Thyroid gland (tissue), 4 donors: Measurements from ENCODE around the gene ASXL1. TPM values are rescaled to one million over a fixed set of nuclear protein-coding genes. Genes with fewer than 3 reads are reported as not detected.

Experiments
- DNase-seq, 2 donors: peaks; one replicate each; pipeline ENCODE4 v3.0.0-alpha.2; 2019
- H3K27ac ChIP-seq, 3 donors: fragments of 200-600 bp; sonication (generic); 1 replicate in 2 of 3; 2 replicates in 1 of 3; pipeline ENCODE4 v1.5.1; 2016 to 2019; ENCODE audit warnings: mild to moderate bottlenecking in 1 of 3, moderate library complexity in 1 of 3
- H3K27me3 ChIP-seq: fragments of 200-600 bp; sonication (generic); one replicate; pipeline ENCODE4 v1.5.1; 2019
- H3K36me3 ChIP-seq, 2 donors: fragments of 200-600 bp; sonication (generic); one replicate each; pipeline ENCODE4 v1.5.1; 2016 to 2019
- H3K4me1 ChIP-seq, 2 donors: fragments of 200-600 bp; sonication (generic); one replicate each; pipeline ENCODE4 v1.5.1; 2017 to 2019
- H3K4me3 ChIP-seq, 3 donors: fragments of 200-600 bp; sonication (generic); replicated peaks in 1 of 3; 1 replicate in 2 of 3; 2 replicates in 1 of 3; pipeline ENCODE4 v1.5.1; 2016; ENCODE audit warnings: mild to moderate bottlenecking in 1 of 3
- H3K9me3 ChIP-seq: fragments of 200-600 bp; sonication (generic); one replicate; pipeline ENCODE4 v1.5.1; 2017
- POLR2A ChIP-seq, 2 donors: fragments of 450-650 bp; IDR thresholded peaks; one replicate each; pipeline ENCODE4 v1.6.1; 2017; ENCODE audit warnings: antibody characterized with exemption in 2 of 2, mild to moderate bottlenecking in 2 of 2, moderate library complexity in 1 of 2
- WGBS, 2 donors: methylation state at CpG; one replicate each; pipeline ENCODE4 v1.1.5; 2017; 5-methylcytosine and 5-hydroxymethylcytosine counted together
- intact Hi-C: fragments of 100-400 bp; cut with DNase I; formaldehyde crosslinking; loops from one replicate; pipeline ENCODE4 v1.15.1; 2023
- total RNA-seq, 4 donors: library from RNA; depleted of rRNA; stranded (reverse); fragments of >200 nt; gene quantifications; one replicate each; pipeline ENCODE4 v1.2.3, GENCODE V29; 2016
- TF ChIP-seq, protein P1 (sequence below), 6 experiments: fragments of 200-600 bp in 3 of 6; fragments of 450-650 bp in 3 of 6; sonication (generic) in 3 of 6; IDR thresholded peaks; one replicate each; pipeline ENCODE4 v1.5.1; 2016 to 2019; ENCODE audit warnings: antibody characterized with exemption in 6 of 6, mild to moderate bottlenecking in 2 of 6, inconsistent platforms in 1 of 6, moderate library complexity in 1 of 6

Gene ASXL1
- total RNA-seq, 4 donors from 2014 or later: 62.1 to 155 (median 67.5) TPM

GRCh38 chr20:32325706-32326503 is 32.2 kb upstream of the ASXL1 start:
- H3K27ac ChIP-seq: no peak overlapping the region
- 81 to 86% methylated on average over 6 of the region's 6 CpGs for WGBS, 2 donors
- no peaks in the 10 kb centered on the region for H3K27me3 ChIP-seq
- H3K4me3 ChIP-seq: no peak overlapping the region
- H3K4me1 ChIP-seq: no peaks in the 10 kb centered on the region
- intact Hi-C loops: no loop called here
- H3K9me3 ChIP-seq: no peaks in the 10 kb centered on the region
- TF ChIP-seq POLR2A (IDR thresholded peaks at IDR 0.05): no peak
- TF ChIP-seq, protein P1, sequence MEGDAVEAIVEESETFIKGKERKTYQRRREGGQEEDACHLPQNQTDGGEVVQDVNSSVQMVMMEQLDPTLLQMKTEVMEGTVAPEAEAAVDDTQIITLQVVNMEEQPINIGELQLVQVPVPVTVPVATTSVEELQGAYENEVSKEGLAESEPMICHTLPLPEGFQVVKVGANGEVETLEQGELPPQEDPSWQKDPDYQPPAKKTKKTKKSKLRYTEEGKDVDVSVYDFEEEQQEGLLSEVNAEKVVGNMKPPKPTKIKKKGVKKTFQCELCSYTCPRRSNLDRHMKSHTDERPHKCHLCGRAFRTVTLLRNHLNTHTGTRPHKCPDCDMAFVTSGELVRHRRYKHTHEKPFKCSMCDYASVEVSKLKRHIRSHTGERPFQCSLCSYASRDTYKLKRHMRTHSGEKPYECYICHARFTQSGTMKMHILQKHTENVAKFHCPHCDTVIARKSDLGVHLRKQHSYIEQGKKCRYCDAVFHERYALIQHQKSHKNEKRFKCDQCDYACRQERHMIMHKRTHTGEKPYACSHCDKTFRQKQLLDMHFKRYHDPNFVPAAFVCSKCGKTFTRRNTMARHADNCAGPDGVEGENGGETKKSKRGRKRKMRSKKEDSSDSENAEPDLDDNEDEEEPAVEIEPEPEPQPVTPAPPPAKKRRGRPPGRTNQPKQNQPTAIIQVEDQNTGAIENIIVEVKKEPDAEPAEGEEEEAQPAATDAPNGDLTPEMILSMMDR (IDR thresholded peaks at IDR 0.05): no peak
- H3K36me3 ChIP-seq: peaks cover 6 to 7% of the 10 kb centered on the region in 2 donors
- no peak for DNase-seq

DNA sequence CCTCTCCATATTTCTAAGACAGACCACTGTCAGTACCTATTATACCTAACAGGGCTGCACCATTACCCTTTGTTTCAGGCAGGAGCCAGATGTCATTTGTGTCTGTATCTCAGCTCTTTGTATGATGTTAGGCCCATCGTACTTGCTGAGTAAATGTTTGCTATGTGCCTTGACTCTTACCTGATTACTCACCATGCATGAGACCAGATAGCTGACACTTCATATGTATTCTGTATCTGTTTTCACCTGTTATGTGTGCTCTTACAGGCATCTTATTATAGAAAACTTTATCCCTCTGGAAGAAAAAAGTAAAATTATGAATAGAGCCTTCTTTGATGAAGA is 31.7 kb upstream of the ASXL1 start:
- no peak overlapping the region for H3K27ac ChIP-seq
- TF ChIP-seq POLR2A (IDR thresholded peaks at IDR 0.05): no peak
- TF ChIP-seq, protein P1 (IDR thresholded peaks at IDR 0.05): no peak
- no peak overlapping the region for H3K4me3 ChIP-seq
- H3K9me3 ChIP-seq: no peaks in the 10 kb centered on the region
- no peak for DNase-seq
- no peaks in the 10 kb centered on the region for H3K4me1 ChIP-seq
- no peaks in the 10 kb centered on the region for H3K27me3 ChIP-seq
- H3K36me3 ChIP-seq: peaks cover 6 to 12% of the 10 kb centered on the region in 2 donors
- WGBS, 2 donors: 69 to 77% methylated on average over 1 of the region's 1 CpG
- intact Hi-C loops: no loop called here

DNA sequence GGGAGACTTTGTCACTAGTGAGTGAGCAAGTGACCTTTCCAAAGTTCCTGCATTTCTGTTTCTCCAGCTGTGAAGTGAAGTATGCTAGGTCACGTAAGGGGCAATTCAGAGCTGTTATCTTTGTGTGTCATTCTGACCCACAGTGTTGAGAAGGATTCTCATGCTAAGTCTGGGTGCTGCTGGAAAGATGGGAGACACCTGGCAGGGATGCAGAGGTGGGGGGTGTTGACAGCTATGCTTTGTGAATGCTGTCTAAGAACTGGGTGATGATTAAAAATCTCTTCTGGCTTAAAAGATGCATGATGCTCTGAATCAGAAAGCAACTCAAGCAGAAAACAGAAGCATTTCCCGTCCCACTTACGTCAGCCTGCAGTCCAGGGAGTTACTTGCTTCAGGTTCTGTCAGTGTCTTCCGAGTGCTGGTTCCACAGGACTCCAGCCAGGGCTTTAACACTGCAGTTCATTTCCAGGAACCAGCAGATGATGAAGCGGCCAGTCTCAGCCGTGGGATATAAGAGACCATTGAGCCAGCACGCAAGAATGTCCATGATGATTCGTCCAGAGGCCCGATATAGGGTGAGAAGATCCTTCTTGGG is 30.9 kb upstream of the ASXL1 start:
- H3K27me3 ChIP-seq: no peaks in the 10 kb centered on the region
- H3K36me3 ChIP-seq: peaks cover 6 to 14% of the 10 kb centered on the region in 2 donors
- DNase-seq: no peak
- peaks cover 0 to 3% of the 10 kb centered on the region in 2 donors for H3K4me1 ChIP-seq
- no peak overlapping the region for H3K27ac ChIP-seq
- intact Hi-C loops: no loop called here
- TF ChIP-seq, protein P1 (IDR thresholded peaks at IDR 0.05): no peak
- no peak for TF ChIP-seq POLR2A (IDR thresholded peaks at IDR 0.05)
- WGBS, 2 donors: 91 to 95% methylated on average over 8 to 9 of the region's 9 CpGs
- H3K9me3 ChIP-seq: no peaks in the 10 kb centered on the region
- no peak overlapping the region for H3K4me3 ChIP-seq

- no peaks in the 10 kb centered on the region for H3K9me3 ChIP-seq
- DNase-seq: no peak
- H3K36me3 ChIP-seq: peaks cover 6 to 14% of the 10 kb centered on the region in 2 donors
- H3K4me1 ChIP-seq: peaks cover 0 to 17% of the 10 kb centered on the region in 2 donors
- no peaks in the 10 kb centered on the region for H3K27me3 ChIP-seq
- no peak overlapping the region for H3K27ac ChIP-seq
- TF ChIP-seq POLR2A (IDR thresholded peaks at IDR 0.05): no peak
- TF ChIP-seq, protein P1 (IDR thresholded peaks at IDR 0.05): no peak
- no peak overlapping the region for H3K4me3 ChIP-seq
- intact Hi-C loops: no loop called here
- WGBS, 2 donors: 92% methylated on average over 7 of the region's 7 CpGs
Observed at GRCh38 chr20:32329817-32330554, 28.1 kb upstream of the ASXL1 start.

GRCh38 chr20:32330555-32330897 is 27.6 kb upstream of the ASXL1 start:
- no peaks in the 10 kb centered on the region for H3K9me3 ChIP-seq
- H3K4me3 ChIP-seq: no peak overlapping the region
- DNase-seq: no peak
- WGBS, 2 donors: 85 to 90% methylated on average over 1 of the region's 1 CpG
- H3K27ac ChIP-seq: no peak overlapping the region
- peaks cover 6 to 14% of the 10 kb centered on the region in 2 donors for H3K36me3 ChIP-seq
- intact Hi-C loops: no loop called here
- TF ChIP-seq, protein P1 (IDR thresholded peaks at IDR 0.05): no peak
- TF ChIP-seq POLR2A (IDR thresholded peaks at IDR 0.05): no peak
- H3K27me3 ChIP-seq: no peaks in the 10 kb centered on the region
- H3K4me1 ChIP-seq: peaks cover 0 to 17% of the 10 kb centered on the region in 2 donors
